GM18520 (cell line): Measurements from ENCODE around the gene ARHGEF10L.
"Not testable (repeated sequence)": the region's sequence is repeated elsewhere in the genome, so short reads cannot be mapped to it uniquely, and the experiment has no call there.

Experiments
- ATAC-seq: cut with Tn5 transposase; IDR thresholded peaks from one replicate; pipeline ENCODE4 v1.9.1; 2021; ENCODE audit not compliant: unreplicated experiment

The ARHGEF10L gene, protein sequence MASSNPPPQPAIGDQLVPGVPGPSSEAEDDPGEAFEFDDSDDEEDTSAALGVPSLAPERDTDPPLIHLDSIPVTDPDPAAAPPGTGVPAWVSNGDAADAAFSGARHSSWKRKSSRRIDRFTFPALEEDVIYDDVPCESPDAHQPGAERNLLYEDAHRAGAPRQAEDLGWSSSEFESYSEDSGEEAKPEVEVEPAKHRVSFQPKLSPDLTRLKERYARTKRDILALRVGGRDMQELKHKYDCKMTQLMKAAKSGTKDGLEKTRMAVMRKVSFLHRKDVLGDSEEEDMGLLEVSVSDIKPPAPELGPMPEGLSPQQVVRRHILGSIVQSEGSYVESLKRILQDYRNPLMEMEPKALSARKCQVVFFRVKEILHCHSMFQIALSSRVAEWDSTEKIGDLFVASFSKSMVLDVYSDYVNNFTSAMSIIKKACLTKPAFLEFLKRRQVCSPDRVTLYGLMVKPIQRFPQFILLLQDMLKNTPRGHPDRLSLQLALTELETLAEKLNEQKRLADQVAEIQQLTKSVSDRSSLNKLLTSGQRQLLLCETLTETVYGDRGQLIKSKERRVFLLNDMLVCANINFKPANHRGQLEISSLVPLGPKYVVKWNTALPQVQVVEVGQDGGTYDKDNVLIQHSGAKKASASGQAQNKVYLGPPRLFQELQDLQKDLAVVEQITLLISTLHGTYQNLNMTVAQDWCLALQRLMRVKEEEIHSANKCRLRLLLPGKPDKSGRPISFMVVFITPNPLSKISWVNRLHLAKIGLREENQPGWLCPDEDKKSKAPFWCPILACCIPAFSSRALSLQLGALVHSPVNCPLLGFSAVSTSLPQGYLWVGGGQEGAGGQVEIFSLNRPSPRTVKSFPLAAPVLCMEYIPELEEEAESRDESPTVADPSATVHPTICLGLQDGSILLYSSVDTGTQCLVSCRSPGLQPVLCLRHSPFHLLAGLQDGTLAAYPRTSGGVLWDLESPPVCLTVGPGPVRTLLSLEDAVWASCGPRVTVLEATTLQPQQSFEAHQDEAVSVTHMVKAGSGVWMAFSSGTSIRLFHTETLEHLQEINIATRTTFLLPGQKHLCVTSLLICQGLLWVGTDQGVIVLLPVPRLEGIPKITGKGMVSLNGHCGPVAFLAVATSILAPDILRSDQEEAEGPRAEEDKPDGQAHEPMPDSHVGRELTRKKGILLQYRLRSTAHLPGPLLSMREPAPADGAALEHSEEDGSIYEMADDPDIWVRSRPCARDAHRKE (N-terminal part only)

DNA sequence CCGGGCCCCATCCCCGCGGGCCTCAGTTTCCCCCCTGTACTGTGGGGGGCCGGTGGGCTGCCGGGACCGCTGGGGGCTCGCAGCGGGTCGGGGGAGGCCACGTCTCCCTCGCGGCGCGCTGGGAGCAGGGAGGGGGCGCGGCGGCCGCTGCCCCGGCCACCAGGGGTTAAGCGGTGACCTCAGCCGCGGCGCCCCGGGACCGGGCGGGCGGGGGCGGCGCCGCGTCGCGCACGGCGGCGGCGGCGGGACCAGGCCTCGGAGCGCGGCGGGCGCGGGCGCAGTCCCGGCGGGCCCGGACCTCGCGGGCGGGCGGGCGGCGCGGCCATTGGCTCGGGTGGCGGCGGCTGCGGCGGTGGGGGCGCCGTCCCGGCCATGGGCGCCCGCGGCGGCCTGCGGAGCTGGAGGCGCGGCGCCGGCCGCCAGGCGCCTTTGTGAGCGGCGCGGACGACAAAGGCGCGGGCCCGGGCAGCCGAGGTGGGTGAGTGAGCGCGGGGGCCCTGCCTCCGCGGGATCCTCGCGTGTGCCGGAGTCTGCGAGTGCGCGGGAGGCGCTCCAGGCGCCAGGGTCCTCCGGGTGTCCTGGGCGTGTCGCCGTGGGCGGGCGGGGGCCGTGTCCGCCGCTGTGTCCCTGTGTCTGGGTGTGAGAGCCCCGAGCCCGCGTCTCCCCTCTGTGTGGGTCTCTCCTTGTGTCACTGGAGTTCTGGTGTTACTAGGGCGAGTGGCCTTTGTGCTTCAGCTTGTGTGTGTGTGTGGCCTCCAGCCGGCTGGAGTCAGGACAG lies at the start of gene ARHGEF10L:
Gene ARHGEF10L, plus strand, starts transcription at position 222 of the 778 bp plus-strand sequence. CDS start 40,898 bp downstream, outside the sequence.
- ATAC-seq = no peak

DNA sequence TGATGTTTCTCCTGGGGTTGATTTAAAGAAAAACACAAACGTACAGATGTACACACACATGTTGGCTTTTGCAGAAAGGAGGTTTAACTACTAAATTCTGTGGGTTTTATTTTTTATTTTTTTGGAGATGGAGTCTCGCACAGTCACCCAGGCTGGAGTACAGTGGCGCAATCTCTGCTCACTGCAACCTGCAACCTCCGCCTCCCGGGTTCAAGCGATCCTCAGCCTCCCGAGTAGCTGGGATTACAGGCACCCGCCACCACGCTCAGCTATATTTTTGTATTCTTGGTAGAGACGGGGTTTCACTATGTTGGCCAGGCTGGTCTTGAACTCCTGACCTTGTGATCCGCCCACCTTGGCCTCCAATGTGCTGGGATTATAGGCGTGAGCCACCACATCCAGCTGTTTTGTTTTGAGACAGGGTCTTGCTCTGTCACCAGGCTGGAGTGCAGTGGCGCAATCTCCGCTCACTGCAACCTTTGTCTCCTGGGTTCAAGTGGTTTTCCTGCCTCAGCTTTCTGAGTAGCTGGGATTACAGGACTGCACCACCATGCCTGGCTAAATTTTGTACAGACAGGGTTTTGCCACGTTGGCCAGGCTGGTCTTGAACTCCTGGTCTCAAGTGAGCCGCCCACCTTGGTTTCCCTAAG lies 49.6 kb upstream of the ARHGEF10L start:
- not testable (repeated sequence) for ATAC-seq

DNA sequence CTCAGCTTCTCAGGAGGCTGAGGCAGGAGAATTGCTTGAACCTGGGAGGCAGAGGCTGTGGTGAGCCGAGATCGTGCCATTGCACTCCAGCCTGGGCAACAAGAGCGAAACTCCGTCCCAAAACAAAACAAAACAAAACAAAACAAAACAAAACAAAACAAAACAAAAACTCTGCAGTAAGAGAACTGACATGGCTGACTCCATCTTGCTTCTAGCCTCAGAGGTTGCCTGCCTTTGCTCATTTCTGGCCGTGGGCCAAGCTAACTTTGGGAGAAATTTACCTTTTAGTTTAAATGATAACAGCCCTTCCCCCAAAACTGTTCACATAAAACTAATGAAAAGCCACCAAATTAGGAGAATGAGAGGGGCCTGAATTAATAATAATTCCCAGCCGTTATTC lies 48.8 kb upstream of the ARHGEF10L start:
- not testable (repeated sequence) for ATAC-seq

GRCh38 chr1:17494114-17494729 lies 45.3 kb upstream of the ARHGEF10L start:
- ATAC-seq = no peak

GRCh38 chr1:17496419-17496818 lies 43.1 kb upstream of the ARHGEF10L start:
- no peak for ATAC-seq

DNA sequence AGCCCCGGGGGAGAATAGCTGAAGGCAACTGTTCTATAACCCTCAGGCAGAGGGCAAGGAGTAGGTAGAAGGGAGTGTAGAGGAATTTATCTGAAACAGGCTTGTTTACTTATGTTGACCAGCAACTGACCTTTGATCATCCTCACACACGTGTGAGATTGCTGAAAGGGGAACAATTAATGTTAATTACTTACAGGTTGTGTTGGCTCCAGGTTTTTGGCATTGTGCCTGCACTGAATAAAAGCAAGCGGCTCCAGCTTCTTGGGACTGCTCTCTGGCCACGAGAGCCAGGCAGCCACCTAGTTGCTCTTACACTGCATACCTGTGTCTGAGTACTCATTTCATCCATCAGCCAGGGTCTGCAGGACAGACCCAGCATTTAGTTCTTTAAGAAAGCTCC lies 41.3 kb upstream of the ARHGEF10L start:
- ATAC-seq = no peak

DNA sequence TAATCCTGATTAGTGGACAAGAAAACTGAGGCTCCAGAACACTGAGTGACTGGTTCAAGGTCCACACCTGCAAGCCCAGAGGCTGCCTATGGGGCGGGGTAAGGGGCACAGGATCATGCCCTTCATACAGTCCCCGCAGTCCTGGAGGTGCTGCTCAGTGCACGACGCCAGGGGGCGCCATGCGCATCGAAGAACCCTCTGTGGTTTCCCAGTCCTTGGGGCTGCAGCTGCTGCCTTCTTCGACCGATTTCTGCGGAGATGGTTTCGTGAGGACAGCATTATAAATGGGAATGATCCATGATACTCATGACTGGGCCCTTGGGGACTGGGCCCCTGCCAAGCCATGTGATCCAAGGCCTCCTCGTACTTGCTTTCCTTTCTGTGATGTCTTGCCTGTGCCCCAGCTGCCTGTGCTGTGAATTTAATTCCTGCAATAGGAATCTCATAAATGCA lies 37.1 kb upstream of the ARHGEF10L start:
- ATAC-seq = no peak

GRCh38 chr1:17503146-17503545 lies 36.4 kb upstream of the ARHGEF10L start:
- ATAC-seq = no peak

- ATAC-seq = not testable (repeated sequence)
Observed at GRCh38 chr1:17507200-17507599, 32.3 kb upstream of the ARHGEF10L start.

- no peak for ATAC-seq
Observed at GRCh38 chr1:17507915-17508314, 31.6 kb upstream of the ARHGEF10L start.

DNA sequence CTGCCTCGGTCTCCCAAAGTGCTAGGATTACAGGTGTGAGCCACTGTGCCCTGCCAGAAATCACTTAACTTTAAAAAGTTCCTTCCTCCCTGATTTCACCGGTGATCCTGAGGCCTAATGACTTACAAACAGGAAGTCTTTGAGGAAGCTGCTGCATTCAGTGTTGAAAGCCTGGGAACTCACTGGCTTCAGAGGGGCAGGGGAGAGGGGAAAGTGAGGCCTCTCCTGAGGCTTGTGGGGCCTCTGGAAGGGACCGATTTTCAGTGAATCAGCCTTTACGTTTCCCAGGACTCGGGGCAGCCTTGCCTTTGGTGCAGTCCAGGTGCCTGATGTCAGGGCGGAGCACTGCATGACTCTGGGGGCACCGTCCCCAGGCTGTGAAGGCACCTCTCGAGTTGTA lies 30.1 kb upstream of the ARHGEF10L start:
- no peak for ATAC-seq

GRCh38 chr1:17510138-17510537 lies 29.4 kb upstream of the ARHGEF10L start:
- no peak for ATAC-seq

DNA sequence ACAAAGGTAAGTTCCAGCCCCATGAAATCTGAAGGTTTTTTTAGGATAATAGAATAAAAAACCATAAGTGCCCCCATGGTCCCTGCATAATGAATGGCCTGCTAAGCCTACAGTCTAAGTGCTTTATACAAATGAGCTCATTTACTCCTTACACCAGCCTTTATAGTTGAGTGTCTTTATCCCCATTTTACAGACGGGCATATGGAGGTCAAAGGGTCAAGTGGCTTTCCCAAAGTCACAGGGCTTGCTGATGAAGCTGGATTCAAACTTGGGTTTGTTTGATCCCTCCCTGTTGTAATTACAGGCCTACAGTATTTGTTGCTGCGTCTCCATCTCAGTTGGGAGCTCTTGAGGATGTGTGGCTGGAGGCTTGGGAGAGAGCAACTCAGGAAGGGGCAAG lies 28.3 kb upstream of the ARHGEF10L start:
- no peak for ATAC-seq

DNA sequence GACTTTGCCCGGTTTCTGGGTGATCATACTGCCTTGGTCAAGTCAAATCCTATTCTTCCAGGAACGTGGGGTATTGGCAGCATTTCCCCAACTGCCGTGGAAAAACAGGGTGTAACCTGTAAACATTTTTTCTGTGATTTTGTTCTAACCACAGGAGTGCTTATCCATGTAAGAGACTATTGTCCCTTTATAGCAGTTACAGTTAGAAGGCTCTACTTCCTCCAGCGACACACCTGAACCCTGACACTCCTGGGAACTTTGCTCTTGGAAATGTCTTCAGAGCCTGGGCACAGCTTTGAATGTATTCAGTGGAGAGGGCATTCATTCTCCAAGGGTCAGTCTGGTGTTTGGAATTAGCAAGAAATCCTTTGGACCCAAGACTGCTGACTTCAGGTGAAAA lies 26.4 kb upstream of the ARHGEF10L start:
- no peak for ATAC-seq

- ATAC-seq = no peak
Observed at GRCh38 chr1:17514776-17515175, 24.7 kb upstream of the ARHGEF10L start.

- no peak for ATAC-seq
Observed at GRCh38 chr1:17515902-17516301, 23.6 kb upstream of the ARHGEF10L start.

GRCh38 chr1:17516303-17517214 lies 22.9 kb upstream of the ARHGEF10L start:
- no peak for ATAC-seq

DNA sequence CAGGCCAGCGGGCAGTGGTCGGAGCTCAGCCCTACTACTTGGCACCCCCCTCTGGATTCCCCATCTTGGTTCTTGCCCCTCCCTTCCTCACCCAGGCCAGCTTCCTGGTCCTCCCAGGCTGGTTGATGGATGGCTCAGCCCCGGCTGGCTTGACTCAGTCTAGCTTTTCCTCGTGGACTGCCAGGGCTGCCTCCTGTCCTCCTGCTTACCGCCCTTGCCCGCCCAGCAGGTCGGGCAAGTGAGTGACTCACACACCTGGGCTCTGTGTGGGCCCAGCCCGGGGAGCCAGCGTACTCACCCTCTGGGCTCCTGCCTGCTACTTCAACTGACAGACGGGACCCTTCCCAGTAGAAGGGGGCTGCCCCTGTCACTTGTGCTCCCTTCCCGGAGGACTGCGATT lies 19.5 kb upstream of the ARHGEF10L start:
- no peak for ATAC-seq
